ENCODE measurements around the gene NENF.

NENF gene

GRCh38 chr1:212431644-212432043 is 1.1 kb upstream of the NENF start:
- no peak for DNase-seq (ENCODE audit: low read depth)

GRCh38 chr1:212432272-212432660 is 454 bp upstream of the NENF start:
- no peak for DNase-seq (ENCODE audit: low read depth)

GRCh38 chr1:212433577-212434462 is 1.1 kb downstream of the NENF start:
- no peak for DNase-seq (ENCODE audit: low read depth)

GRCh38 chr1:212434992-212435391 is 2.3 kb downstream of the NENF start:
- DNase-seq (ENCODE audit: low read depth) = no peak

GRCh38 chr1:212437179-212437798 is 4.6 kb downstream of the NENF start:
- DNase-seq (ENCODE audit: low read depth) = no peak

GRCh38 chr1:212438831-212439237 is 6.1 kb downstream of the NENF start:
- no peak for DNase-seq (ENCODE audit: low read depth)

GRCh38 chr1:212440419-212440818 is 7.7 kb downstream of the NENF start:
- no peak for DNase-seq (ENCODE audit: low read depth)

- DNase-seq (ENCODE audit: low read depth) = no peak
Measured at GRCh38 chr1:212442408-212442807, 9.7 kb downstream of the NENF start.

GRCh38 chr1:212446333-212446732 is 13.6 kb downstream of the NENF start:
- no peak for DNase-seq (ENCODE audit: low read depth)

GRCh38 chr1:212447478-212447877 is 14.8 kb downstream of the NENF start:
- DNase-seq (ENCODE audit: low read depth) = no peak

GRCh38 chr1:212450331-212450881 is 17.7 kb downstream of the NENF start:
- DNase-seq (ENCODE audit: low read depth) = no peak

- no peak for DNase-seq (ENCODE audit: low read depth)
Measured at GRCh38 chr1:212451416-212452322, 18.9 kb downstream of the NENF start.

GRCh38 chr1:212452323-212453155 is 19.8 kb downstream of the NENF start:
- no peak for DNase-seq (ENCODE audit: low read depth)

- no peak for DNase-seq (ENCODE audit: low read depth)
Measured at GRCh38 chr1:212453156-212453857, 20.6 kb downstream of the NENF start.

- no peak for DNase-seq (ENCODE audit: low read depth)
Measured at GRCh38 chr1:212454741-212455140, 22.0 kb downstream of the NENF start.

GRCh38 chr1:212455401-212455800 is 22.7 kb downstream of the NENF start:
- DNase-seq (ENCODE audit: low read depth) = no peak

GRCh38 chr1:212455803-212456528 is 23.2 kb downstream of the NENF start:
- peak; percentile 76 for DNase-seq (ENCODE audit: low read depth)

- DNase-seq (ENCODE audit: low read depth) = peak; percentile 55
Measured at GRCh38 chr1:212457740-212458338, 25.1 kb downstream of the NENF start.

- DNase-seq (ENCODE audit: low read depth) = no peak
Measured at GRCh38 chr1:212458817-212459216, 26.1 kb downstream of the NENF start.
